GM19324 (cell line): ENCODE measurements around the gene NRROS.

Experiments
- ATAC-seq: cut with Tn5 transposase; IDR thresholded peaks from one replicate; pipeline ENCODE4 v1.9.1; 2021; ENCODE audit warnings: mild to moderate bottlenecking, moderate library complexity; ENCODE audit not compliant: unreplicated experiment, low FRiP score

Gene NRROS

DNA sequence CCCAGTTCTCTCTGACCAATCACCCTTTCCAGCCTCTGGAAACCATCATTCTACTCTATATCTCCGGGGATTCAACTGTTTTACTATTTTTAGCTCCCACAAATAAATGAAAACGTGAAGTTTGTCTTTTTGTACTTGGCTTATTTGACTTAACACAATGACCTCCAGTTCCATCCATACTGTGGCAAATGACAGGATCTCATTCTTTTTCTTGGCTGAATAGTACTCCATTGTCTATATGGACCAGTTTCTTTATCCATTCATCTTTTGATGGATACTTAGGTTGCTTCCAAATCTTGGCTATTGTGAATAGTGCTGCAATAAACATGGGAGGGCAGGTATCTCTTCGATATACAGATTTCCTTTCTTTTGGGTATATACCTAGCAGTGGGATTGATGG, 34.1 kb downstream of the NRROS start:
- no peak for ATAC-seq

DNA sequence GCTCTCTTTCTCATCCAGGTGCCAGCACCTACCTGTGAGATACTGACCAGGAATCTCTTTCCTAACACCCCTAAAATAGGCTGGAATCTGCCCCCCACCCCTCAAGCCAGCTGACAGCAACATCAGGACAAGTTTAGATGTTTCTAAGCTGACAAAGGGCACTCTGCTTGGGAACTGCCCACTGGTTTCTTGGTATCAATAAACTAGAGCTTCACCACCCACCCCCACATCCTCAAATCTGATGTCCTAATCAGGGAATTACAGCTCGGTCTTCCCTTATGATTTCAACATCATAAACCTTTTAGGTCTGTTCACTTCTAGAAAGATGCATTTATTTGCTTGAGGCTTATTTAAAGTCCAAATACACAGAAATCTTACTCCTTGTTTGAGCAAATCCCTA, 37.9 kb downstream of the NRROS start:
- no peak for ATAC-seq

DNA sequence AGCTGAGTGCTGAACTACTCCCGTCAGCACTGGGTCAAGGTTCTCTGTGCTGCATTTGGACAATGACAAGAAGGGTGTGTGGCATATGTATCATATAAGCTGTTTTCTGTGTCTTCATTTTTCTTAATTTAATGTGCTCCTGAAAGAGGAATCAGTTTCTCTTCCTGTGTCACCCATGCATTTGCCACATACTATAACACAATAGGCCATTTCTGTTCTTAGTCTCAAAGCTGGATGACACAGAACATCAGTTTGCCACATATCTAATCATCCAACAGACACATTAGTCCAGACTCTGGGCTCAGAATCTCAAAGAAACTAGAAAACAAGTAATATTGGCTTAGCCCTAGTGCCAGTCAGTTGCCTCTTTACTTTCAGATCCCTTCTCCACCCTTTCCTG, 38.4 kb downstream of the NRROS start:
- ATAC-seq = no peak

DNA sequence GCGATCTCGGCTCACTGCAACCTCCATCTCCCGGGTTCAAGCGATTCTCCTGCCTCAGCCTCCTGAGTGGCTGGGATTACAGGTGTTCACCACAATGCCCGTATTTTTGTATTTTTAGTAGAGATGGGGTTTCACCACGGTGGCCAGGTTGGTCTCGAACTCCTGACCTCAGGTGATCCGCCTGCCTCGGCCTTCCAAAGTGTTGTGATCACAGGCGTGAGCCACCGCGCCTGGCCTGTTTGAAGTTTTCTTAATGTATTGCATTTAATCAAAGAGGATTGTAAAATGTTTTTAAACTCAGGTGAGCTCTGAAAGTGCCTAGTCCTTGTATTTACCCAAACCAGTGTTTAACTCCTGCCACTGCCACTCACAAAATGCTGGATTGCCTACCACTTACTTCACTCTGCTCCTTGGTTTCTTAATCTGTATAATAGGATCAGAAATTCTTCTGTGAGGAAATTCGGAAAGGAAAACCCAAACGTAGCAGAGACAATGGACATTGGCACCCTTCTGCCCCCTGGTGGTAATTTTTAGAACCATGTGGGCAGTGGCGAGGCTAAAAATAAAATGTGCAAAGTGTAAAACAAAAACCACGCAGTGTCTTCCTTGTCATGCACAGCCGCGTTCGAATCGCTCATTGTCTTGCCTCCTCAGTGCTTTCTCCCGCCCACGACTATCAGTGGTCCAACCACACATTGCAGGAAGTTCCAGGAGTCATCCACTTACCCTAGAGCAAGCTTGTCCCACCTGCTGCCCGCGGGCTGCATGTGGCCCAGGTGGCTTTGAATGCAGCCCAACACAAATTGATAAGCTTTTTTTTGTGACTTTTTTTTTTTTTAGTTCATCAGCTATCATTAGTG, 45.3 kb downstream of the NRROS start:
- ATAC-seq = peak; percentile 70

DNA sequence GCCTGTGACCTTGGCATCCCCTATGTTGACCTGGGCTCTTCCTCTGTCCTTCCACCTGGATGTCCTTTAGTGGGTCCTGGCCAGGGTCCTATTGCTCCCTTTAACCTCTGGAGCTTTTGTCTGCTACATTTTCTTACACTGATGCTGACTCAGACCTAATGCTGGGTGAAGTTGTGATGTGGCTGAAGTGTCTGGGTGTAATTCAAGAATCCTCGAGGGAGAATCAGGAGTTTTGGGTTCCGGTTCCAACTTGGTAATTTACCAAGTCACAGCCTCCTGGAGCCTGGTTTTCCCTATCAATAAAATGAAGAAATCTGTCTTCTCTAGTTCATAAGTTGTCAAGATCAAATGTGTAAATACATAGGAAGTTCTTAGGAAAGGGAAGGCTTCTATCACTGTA, 46.9 kb downstream of the NRROS start:
- ATAC-seq = no peak

DNA sequence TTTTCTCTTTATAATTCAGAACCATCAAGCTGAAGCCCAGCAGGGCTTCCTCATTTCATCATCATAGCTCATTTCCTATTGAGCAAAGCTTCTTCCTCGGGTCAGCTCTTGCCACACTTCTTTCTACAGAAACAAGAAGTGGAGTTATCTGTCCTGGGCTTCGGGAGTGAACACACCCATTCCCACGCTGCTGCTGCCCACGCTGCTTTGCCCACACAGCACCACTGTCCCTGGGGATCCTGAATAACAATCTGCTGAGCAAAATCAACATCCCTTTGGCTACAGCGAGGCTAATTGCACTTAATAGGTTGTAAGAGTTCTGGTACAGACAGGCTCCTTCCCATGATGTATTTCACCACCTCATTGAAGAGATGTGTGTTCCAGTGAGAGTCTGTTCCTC, 48.9 kb downstream of the NRROS start:
- no peak for ATAC-seq

DNA sequence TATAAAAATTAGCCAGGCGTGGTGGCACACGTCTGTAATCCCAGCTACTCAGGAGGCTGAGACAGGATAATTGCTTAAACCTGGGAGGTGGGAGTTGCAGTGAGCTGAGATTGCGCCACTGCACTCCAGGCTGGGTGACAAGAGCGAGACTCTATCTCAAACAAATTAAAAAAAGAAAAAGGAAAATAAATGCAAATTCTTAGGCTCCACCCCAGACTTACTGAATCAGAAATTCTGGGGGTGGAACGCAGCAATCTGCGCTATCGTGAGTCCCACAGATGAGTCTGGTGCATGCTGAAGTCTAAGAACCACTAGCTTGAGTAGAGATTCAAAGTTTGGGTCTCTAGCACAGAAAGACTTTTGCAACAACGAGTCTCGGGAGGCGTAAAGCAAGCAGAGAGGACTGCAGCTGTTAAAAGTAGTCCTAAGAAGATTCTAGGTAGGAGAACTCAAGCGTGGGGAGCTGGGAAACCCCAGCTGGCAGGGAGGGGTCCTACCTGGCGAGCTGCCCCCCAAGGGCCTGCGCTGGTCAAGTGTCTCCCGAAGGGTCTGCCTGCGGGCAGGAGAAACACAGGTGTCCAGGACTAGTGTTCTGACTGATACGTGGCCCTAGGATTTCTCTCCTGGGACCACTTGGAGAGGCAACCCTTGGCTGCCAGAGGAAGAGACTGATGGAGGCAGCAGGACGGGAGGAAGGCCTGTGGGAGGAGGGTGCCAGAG, 50.6 kb downstream of the NRROS start:
- no peak for ATAC-seq

DNA sequence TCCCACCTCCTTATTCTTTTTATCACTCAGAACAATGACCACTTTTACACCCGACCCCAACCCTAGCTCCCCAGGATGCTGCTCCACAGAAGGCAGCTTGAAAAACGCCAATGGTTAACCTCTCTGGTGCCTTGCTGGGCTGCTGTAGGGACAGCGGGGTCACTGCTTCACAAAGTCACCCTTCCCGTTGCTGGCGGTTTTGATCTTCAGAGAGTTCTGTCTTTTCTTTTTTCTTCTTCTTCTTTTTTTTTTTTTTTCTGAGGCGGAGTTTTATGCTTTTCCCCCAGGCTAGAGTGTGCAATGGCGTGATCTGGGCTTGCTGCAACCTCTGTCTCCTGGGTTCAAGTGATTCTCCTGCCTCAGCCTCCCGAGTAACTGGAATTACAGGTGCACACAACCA, 51.9 kb downstream of the NRROS start:
- ATAC-seq = no peak

DNA sequence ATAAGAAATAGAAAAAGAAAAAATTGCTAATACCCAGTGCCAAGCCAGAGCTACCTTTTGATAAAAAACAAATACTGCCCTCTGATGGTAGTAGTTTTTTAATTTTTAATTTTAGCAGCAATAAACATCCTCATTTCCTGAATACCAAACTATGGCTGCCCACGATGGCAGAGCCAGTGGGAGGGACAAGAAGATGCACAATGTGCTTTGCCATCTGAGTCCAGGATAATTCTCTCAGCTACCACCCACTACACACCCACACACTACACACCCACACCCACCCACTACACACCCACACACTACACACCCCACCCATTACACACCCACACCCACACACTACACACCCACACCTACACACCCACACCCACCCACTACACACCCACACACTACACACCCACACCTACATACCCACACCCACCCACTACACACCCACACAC, 54.7 kb downstream of the NRROS start:
- no peak for ATAC-seq

DNA sequence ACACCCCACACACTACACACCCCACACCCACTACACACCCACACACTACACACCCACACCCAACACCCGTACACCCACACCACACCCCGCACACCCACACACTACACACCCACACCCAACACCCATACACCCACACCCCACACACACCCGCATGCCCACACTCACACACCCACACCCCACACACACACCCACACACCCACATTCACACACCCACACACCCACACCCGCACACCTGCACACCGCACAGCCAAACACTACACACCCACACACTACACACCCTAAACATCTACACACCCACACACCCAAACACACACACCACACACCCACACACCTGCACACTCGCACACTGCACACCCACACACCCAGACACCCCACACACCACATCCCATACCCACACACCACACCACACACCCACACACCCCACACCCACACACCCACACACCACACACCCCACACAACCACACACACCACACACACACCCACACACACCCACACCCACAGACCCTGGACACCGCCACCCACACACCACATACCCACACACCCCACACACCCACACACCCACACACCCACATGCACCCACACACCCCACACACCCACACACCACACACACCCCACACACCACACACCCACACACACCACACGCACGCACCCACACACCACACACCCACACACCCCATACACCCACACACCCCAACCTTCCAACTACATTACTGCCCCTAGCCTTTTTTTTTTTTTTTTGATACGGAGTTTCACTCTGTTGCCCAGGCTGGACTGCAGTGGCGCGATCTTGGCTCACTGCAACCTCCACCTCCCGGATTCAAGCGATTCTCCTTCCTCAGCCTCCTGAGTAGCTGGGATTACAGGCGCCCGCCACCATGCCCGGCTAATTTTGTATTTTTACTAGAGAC, 55.7 kb downstream of the NRROS start:
- ATAC-seq = no peak

DNA sequence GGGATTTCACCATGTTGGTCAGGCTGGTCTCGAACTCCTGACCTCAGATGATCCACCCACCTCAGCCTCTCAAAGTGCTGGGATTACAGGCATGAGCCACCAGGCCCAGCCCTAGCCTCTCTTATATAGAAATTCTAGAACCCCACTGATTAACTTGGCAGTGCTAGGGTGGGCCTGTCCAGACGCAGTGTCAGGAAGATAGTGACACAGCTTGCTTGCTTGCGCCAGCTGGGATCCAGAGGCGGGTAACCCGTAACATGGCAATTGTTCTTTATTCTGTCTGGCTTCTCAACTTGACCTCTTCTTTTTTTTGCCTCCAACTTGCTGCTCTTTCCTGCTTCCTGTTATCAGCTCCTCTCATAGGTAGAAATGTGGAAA, 56.3 kb downstream of the NRROS start:
- no peak for ATAC-seq

DNA sequence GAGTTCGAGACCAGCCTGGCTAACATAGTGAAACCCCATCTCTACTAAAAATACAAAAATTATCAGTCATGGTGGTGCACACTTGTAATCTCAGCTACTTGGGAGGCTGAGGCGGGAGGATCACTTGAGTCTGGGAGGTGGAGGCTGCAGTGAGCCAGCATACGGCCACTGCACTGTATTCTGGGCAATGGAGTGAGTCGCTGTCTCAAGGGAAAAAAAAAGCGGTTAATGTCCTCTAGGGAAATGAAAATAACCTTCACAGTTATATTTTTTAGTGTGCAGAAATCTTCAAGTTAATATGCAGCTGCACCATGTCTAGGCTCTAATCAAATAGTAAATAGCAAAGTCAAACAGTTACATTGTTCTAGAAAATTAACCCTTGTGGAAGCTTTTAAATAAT, 57.8 kb downstream of the NRROS start:
- no peak for ATAC-seq

DNA sequence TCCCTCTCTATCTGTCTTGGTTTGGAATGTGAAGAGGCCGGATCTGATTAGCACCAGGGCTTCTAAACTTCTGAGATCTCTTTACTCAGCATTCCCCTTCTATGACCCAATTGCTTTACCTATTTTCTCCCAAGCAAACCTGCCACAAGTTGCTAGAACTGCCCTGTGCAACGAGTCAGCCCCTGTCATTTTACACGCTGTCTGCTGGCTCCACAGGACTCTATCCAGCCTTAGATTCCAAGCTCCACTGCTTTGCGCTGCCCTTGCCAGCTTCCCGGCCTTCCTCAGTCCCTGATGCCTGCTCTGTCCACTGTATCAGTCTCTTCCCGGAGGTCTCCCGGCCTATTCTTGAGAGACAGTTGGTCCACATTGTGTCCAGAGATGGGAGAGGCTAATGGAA, 60.3 kb downstream of the NRROS start:
- ATAC-seq = no peak

DNA sequence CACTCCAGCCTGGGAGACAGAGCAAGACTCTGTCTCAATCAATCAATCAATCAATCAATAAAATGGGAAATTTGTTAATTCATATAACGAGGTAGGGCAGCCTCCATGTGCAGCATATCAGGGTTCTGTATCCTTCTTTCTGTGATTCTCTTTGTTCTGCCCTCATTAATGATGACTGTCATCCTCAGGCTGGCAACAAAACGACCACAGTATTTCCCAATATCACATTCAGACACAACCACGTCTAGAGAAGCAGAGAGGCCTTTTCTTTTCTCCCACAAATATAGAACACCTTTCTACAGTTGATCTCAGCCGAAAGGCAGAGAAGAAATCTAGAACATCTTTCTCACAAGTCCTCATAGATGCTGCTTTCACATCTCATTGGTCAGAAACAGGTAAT, 61.3 kb downstream of the NRROS start:
- no peak for ATAC-seq

DNA sequence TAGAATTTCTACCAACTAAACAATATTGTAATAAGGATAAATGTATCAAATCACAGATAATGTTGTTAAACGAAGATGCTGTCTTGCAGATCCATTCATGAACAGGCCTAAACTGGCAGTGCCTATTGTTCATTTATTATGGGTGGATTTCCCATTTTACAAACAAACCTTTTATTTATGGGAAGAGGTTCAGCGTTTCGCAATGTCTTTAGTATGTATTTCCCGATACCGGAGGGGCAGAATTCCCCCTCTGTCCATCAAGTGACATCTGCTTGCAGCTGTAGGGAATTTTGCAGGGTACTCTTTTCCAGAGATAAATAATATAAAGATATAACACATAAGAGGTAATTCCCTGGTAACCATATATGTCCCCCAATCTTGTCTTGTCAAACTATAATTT, 66.8 kb downstream of the NRROS start:
- ATAC-seq = no peak

DNA sequence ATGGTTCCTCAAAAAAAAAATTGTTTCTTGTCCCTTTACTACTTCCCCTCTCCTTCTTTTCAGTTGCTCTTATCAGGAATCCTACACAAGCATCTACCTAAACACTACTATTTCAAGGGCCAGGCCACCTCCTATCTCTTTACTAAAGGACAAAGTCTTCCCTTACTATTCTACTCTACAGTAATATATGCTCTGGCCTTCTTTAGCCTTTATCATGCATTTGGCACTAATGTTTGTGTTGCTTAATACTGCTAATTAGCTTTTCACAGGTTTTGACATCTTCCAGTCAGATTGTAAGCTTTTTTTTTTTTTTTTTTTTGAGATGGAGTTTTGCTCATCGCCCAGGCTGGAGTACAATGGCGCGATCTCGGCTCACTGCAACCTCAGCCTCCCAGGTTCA, 67.2 kb downstream of the NRROS start:
- no peak for ATAC-seq

DNA sequence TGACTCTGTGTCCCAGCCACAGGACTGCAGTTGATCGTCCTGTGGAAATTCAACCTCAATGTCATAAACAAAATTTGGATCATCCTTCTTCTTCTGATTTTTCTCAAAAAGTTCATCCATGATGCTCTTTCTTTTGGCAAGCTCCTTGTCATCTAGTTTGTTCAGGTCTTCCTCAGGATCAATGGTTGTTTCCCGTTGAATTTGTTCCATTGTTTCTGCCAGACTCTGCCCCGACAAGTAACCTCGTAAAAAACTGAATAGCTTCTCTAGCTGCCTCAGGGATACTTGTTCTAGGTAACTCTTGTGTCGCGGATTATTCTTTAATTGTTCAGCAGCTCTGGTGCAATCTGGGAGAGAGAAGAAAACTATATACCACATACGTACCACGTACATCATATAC, 68.1 kb downstream of the NRROS start:
- no peak for ATAC-seq

DNA sequence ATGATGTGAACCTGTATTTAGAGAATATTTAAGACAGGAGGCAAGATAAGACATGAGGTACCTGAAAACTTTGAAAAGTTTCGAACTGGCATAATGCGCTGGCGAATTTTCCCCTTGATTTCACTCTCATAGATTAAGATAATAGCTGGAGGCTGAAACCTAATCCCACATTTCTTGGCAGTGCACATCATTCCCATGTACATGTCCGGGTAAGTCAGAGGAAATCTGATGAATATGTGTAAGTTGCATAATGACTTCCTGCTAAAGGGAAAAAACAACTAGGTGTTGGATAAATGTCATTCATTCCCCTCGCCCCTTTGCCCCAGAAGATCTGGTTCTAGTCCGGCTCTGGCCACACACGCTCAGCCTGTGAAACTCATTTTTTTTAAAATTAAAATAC, 69.0 kb downstream of the NRROS start:
- no peak for ATAC-seq
